ENCODE results near the gene NSUN7.

NSUN7 gene

GRCh38 chr4:40736910-40737309 is 12.8 kb upstream of the NSUN7 start:
- peak; percentile 37 for TF ChIP-seq CTCF (IDR thresholded peaks at IDR 0.05; ENCODE audit: low read depth, low read length)
- DNase-seq (ENCODE audit: extremely low read depth, low read depth), result no peak

- DNase-seq (ENCODE audit: extremely low read depth, low read depth), result no peak
- no peak for TF ChIP-seq CTCF (IDR thresholded peaks at IDR 0.05; ENCODE audit: low read depth, low read length)
These were observed 11.9 kb upstream of the NSUN7 start for GRCh38 chr4:40737879-40738278.

- DNase-seq (ENCODE audit: extremely low read depth, low read depth), result no peak
- no peak for TF ChIP-seq CTCF (IDR thresholded peaks at IDR 0.05; ENCODE audit: low read depth, low read length)
These were observed 10.4 kb upstream of the NSUN7 start for GRCh38 chr4:40739347-40739746.

GRCh38 chr4:40744218-40744617 is 5.5 kb upstream of the NSUN7 start:
- no peak for DNase-seq (ENCODE audit: extremely low read depth, low read depth)

GRCh38 chr4:40745285-40745984 is 4.3 kb upstream of the NSUN7 start:
- TF ChIP-seq CTCF (IDR thresholded peaks at IDR 0.05; ENCODE audit: low read depth, low read length), result no peak
- no peak for DNase-seq (ENCODE audit: extremely low read depth, low read depth)

More at GRCh38 chr4:40744218-40744617, 5.5 kb upstream of the NSUN7 start:
- no peak for TF ChIP-seq CTCF (IDR thresholded peaks at IDR 0.05; ENCODE audit: low read depth, low read length)

GRCh38 chr4:40747207-40747835 is 2.4 kb upstream of the NSUN7 start:
- DNase-seq (ENCODE audit: extremely low read depth, low read depth), result no peak
- TF ChIP-seq CTCF (IDR thresholded peaks at IDR 0.05; ENCODE audit: low read depth, low read length), result no peak

- no peak for TF ChIP-seq CTCF (IDR thresholded peaks at IDR 0.05; ENCODE audit: low read depth, low read length)
- no peak for DNase-seq (ENCODE audit: extremely low read depth, low read depth)
These were observed 905 bp downstream of the NSUN7 start for GRCh38 chr4:40750461-40751258.
